Activated CD8-positive, alpha-beta memory T cell treated with anti-CD3 and anti-CD28 coated beads, Interleukin-2, amount 50 U/mL, for 1 hour (primary cell): ENCODE results near the gene POPDC2.

Experiments used
- DNase-seq: peaks from one replicate; pipeline ENCODE4 v3.0.0-alpha.2; 2020; ENCODE audit errors: extremely low read depth

POPDC2 gene

DNA sequence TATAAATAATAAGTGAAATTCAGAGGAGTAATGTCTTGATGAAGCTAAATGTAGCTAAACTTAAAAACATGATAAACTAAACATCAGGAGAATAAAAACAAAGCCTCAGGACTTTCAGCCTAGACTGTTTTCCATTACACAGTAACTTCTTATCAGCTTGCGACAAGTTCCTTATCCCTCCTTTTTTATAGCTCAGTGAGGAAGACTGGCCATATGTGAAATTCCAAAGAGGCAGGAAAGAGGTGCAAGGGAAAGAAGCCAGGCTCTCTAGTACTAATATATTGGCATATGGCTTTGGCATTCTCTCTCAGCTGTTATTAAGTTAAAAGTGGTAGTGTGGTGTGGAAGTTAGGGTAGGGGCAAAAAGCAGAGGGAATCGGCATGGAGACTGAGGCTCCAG is 12.4 kb upstream of the POPDC2 start:
- no peak for DNase-seq

- no peak for DNase-seq
These were observed 9.6 kb upstream of the POPDC2 start for GRCh38 chr3:119669906-119670570.

- DNase-seq, result no peak
These were observed 5.7 kb upstream of the POPDC2 start for GRCh38 chr3:119665954-119666559.

DNA sequence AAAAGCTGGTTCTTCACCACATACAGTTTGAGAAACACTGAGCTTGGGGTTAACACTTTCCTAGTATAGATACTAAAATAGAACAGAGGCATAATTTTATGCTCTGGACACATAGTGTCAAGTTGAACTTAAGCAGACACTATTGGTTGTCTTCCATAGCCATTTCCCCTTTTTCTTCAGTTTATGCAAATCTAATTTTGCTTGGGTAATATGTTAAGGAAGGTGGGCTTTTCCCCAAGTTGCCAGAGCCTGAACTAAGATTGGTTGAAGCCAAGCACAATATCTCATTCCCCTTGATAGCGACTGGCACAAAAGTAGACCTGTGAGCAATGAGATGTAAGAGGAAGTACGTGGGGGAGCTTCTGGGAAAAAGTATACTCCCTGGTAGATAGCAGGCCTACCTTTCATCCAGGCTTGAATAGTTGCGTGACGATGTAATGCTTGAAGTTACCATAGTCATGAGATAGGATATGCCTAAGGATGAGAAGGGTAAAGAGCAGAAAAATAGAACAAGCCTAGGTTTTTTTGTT is 4.5 kb upstream of the POPDC2 start:
- DNase-seq, result no peak

- no peak for DNase-seq
These were observed 4.0 kb upstream of the POPDC2 start for GRCh38 chr3:119664370-119664769.

DNA sequence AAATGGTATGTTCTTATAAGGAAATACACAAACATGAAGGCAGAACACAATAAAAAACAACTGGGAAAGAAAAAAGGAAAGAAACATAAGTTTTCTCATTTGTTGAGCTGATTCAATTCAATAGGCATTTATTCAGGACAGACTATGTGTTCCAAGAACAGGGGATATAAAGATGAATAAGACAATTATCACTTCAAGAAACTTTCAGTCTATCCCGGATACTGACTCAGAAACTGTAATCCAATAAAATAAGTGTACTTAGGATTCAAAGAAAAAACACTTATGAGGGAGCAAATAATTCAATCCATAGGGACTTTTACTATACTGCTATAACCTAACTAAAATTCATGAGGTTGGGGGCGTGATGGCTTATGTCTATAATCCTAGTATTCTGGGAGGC is 3.5 kb upstream of the POPDC2 start:
- DNase-seq, result no peak

DNA sequence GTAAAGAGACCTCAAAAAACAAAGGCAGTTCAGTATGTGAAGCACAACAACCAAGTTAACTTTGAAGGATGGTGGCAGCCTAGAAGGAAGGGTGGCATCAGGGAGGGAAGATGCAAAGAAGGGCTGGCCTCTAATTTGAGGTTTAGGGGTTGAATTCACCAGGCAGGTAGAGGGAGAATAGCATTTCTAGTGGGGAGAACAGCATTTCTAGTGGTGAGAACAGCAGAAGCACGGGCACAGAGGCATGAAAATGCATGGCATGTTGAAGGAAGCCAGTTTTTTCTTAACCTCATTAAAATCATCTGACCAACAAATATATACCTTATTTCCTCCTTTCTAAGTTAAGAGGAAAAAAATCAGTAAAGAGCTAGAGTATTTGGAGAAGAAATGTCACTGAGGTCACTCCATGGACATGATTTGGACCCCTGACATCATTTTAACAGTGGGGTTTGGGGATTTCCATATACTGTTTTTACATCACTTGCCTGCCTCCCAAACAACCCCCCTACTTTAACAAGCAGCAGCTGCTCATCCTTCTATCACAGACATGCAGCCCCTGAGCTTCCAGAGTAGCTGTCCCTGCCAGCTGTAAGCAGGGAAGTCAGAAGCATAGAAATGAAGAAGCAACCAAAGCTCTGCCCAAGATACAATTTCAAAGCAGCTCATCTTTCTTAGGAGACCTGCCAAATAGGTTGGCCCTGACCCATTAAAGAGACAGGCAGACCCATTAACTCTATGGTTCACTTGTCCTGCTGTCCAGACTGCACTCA is 2.4 kb upstream of the POPDC2 start:
- DNase-seq, result no peak

- no peak for DNase-seq
These were observed 640 bp downstream of the POPDC2 start for GRCh38 chr3:119659606-119660291.

DNA sequence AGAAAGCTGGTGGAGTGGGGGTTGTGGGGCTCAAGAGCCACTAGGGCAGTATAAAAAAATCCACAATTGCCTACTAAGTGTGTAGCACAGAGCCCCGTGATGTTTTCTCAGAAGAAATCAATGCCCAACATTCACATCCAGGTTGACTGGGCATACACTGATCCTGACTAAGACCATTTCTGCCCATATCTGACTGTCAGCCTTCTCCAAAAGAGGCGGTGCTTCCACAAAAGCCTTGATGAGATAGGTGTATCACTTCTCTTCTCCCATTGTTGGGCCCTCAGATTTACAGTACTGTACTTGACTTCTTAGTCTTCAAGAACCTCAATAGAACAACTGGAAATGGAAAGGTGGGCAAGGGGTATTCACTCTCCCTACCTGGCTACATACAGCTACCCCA is 1.4 kb downstream of the POPDC2 start:
- no peak for DNase-seq

DNA sequence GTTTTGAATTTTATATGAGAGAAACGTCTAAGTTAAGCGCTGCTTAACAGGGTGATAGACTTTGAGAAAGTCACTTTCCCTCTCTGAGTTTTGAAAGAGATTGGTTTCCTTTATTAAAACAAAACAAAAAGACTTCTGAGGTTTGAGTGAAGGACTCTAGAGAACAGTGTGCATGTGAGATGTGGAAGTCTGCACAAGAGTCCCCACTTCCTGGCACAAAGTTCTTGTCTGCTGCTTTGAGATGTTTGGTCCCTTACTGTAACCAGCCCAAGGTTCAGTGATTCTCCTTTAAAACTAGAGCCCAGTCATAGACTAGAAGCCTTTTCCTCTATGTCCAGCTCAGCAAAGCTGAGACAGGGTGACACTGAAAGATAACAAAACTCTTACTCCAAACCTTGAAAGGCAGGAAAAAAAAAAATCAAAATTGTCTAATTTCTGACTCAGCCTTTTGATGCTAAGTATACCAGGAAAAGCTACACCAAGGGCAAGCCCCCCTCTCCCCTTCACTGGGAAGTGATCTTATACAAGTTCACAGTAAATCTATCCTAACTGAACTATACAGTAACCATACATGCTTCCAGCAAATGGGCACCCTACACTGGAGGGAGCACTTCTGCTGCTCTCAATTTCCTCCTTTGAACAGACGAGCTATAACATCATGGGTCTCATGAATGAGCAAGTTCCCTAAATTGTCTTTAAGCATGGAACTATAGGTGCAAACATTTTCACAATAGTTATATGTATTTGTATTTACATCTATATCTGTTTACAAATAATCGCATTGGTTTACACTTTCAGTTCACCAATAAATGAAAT is 2.3 kb downstream of the POPDC2 start:
- DNase-seq, result no peak

- no peak for DNase-seq
These were observed 6.5 kb downstream of the POPDC2 start for GRCh38 chr3:119653876-119654275.

GRCh38 chr3:119652306-119653033 is 7.9 kb downstream of the POPDC2 start:
- no peak for DNase-seq

GRCh38 chr3:119649761-119650160 is 10.6 kb downstream of the POPDC2 start:
- no peak for DNase-seq

DNA sequence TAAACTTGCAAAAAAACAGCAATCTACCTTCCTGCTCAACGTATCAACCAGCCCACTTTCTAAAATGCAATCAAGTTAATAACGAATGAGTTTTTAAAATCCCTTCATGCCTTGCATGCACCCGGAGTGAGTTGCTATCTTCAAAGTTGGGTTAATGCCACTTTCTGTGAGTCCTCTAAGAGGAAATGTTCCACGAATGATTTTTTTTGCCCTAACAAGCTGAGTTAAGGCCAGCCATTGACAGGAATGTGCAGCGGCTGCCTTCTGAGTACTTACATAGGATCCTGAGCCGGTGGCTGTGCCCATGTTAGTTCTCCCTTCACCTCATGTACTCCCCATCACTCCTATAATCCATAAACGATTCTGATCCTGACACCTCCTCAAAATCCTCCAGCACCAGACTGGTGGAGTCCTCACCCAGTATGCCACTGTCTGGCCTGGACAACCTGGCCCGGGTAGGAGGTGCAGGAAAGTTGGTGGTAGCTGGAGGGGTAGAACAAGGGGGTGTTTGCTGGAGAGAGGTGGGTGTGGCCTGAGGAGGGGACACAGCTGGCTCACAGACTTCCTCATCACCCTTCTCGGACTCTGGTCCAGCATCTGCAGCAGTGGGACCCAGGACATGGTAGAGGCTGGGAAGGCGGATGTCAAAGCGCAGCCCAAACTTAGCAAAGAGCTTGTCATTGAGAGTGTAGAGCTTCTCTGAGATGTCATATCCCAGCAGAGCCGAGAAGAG is 12.4 kb downstream of the POPDC2 start:
- no peak for DNase-seq

- no peak for DNase-seq
These were observed 13.2 kb downstream of the POPDC2 start for GRCh38 chr3:119647171-119647570.

GRCh38 chr3:119645813-119646212 is 14.6 kb downstream of the POPDC2 start:
- no peak for DNase-seq

- DNase-seq, result no peak
These were observed 15.9 kb downstream of the POPDC2 start for GRCh38 chr3:119644481-119644880.

DNA sequence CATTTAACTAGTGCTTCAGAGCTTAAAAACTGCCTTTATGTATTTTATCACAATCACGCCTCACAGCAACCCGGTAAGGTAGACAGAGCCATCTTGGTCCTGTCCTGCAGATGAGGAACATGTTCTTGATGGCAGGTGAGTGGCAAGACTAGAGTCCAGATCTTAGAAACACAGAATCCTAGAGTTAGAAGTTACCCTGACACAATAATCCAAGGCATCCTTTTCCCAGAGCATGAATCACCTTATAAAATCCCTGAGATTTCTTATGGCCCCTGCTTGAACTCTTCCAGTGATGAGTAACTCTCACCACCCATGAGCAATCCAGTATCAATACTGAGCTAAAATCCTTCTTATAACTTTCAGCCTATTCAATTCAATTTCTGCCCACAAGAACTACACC is 16.9 kb downstream of the POPDC2 start:
- DNase-seq, result no peak

- no peak for DNase-seq
These were observed 17.5 kb downstream of the POPDC2 start for GRCh38 chr3:119642746-119643473.
